ENCODE measurements around the gene C18orf32. TPM values are rescaled to one million over a fixed set of nuclear protein-coding genes. Genes with fewer than 3 reads are reported as not detected.
"Not testable (repeated sequence)": the region's sequence is repeated elsewhere in the genome, so short reads cannot be mapped to it uniquely, and the experiment has no call there.

C18orf32 gene
- total RNA-seq, 1 donor from 2014 or later: 31.6 TPM

DNA sequence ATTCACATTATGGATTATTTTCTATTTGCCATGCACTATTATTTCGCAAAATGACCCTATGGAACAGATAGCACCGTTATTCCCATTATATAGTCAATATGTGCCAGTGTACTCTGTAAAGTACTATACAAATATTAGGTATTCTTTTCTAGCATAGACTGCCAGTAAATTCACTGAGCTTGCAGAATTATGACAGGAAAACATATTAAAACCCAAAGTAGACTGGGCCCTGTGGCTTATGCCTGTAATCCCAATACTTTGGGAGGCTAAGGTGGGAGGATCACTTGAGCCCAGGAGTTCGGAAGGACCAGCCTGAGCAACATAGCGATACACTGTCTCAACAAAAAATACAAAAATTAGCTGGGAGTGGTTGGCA lies 25.4 kb downstream of the C18orf32 start:
- Mint-ChIP-seq H3K9me3 (no peaks in the 10 kb centered on the region), H3K4me1 (peaks cover 13% of the 10 kb centered on the region), H3K4me3 (peak overlapping the region; percentile 37), H3K27ac (no peak overlapping the region), H3K36me3 (no peaks in the 10 kb centered on the region), H3K27me3 (ENCODE audit: low read depth) (no peaks in the 10 kb centered on the region)
- DNase-seq (ENCODE audit: low spot score in 2 of 2, unreplicated experiment in 2 of 2): no peak
- TF ChIP-seq, protein P1, sequence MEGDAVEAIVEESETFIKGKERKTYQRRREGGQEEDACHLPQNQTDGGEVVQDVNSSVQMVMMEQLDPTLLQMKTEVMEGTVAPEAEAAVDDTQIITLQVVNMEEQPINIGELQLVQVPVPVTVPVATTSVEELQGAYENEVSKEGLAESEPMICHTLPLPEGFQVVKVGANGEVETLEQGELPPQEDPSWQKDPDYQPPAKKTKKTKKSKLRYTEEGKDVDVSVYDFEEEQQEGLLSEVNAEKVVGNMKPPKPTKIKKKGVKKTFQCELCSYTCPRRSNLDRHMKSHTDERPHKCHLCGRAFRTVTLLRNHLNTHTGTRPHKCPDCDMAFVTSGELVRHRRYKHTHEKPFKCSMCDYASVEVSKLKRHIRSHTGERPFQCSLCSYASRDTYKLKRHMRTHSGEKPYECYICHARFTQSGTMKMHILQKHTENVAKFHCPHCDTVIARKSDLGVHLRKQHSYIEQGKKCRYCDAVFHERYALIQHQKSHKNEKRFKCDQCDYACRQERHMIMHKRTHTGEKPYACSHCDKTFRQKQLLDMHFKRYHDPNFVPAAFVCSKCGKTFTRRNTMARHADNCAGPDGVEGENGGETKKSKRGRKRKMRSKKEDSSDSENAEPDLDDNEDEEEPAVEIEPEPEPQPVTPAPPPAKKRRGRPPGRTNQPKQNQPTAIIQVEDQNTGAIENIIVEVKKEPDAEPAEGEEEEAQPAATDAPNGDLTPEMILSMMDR (IDR thresholded peaks at IDR 0.05; ENCODE audit: unreplicated experiment): no peak

DNA sequence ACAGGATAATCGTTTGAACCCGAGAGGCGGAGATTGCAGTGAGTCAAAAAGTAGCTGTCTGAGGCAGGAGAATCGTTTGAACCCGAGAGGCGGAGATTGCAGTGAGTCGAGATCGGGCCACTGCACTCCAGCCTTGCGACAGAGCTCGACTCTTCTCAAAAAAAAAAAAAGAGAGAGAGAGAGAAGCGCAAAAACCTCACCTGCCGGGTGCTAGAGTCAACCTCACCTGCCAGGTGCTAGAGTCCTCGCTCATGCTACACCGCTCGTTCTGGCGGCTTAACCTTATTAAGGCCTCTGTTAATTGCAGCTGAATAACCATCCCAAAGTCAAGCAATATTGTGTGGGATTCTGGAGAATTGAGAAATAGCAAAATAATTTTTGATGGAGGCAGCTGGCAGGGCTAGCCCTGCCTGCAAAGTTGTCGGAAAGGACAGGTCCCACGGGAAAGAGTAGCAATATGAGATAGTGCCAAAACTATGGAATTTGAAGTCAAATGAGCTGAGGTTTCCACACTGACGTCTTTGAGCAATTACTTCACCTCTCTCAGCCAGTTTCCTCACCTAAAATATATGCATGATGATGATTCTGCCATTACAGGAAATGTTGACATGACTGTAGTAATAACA lies 25.9 kb downstream of the C18orf32 start:
- H3K36me3 Mint-ChIP-seq: no peaks in the 10 kb centered on the region
- H3K4me3 Mint-ChIP-seq: peak overlapping the region; percentile 79
- no peak for DNase-seq (ENCODE audit: low spot score in 2 of 2, unreplicated experiment in 2 of 2)
- peak overlapping the region; percentile 79 for H3K27ac Mint-ChIP-seq
- peaks cover 13% of the 10 kb centered on the region for H3K4me1 Mint-ChIP-seq
- H3K27me3 Mint-ChIP-seq (ENCODE audit: low read depth): no peaks in the 10 kb centered on the region
- TF ChIP-seq, protein P1 (IDR thresholded peaks at IDR 0.05; ENCODE audit: unreplicated experiment): no peak
- H3K9me3 Mint-ChIP-seq: no peaks in the 10 kb centered on the region

DNA sequence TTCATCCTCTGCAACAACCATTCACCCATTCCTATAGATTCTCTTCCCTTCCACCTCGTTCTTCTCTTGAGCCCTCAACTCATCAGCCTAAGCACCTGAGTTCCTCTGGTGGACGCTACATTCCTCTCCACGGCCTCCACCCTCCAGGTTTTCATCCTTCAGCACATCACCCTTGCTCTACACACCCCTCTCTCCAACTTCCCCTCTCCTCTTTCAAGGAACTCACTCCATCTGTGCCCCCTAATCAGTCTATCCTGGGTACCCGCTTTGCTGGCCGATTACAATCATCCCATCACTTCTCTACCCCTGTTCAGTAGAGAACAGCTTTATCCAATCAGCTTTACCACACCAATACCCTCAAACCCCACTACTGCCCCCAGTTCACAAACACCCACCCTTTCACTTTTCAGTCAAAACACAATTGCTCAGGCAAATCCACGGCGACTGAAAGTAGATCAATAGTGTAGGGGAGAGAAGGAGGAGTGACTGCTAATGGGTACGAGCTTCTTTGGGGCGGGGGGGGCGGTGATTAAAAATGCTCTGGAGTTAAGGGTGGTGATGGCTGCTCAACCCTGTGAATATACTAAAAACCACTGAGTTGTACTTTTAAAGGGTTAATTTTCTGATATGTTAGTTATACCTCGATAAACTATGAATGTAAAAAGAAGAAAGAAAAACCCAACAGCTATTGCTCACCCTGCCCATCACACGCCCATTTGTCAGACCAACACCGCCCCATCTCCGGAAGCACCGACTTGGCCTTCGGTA lies 27.4 kb downstream of the C18orf32 start:
- peaks cover 3% of the 10 kb centered on the region for H3K36me3 Mint-ChIP-seq
- TF ChIP-seq, protein P1 (IDR thresholded peaks at IDR 0.05; ENCODE audit: unreplicated experiment): no peak
- peak overlapping the region; percentile 79 for H3K4me3 Mint-ChIP-seq
- no peak overlapping the region for H3K27ac Mint-ChIP-seq
- H3K27me3 Mint-ChIP-seq (ENCODE audit: low read depth): no peaks in the 10 kb centered on the region
- no peaks in the 10 kb centered on the region for H3K9me3 Mint-ChIP-seq
- H3K4me1 Mint-ChIP-seq: peaks cover 13% of the 10 kb centered on the region
- DNase-seq (ENCODE audit: low spot score in 2 of 2, unreplicated experiment in 2 of 2): no peak

DNA sequence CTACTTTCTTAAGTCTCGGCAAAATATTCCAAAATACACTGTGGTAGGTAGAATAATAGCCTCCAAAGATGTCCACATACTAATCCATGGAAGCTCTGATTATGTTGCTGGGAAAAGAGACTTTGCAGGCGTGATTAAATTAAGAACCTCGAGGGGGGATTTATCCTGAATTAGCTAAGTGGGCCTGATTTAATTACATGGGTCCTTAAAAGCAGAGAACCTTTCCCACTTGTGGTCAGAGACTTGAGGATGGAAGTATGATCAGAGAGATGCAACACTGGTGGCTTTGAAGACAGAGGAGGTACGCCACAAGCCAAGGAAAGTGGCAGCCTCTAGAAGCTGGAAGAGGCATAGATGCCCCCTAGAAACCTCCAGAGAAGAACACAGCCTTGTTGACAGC lies 29.4 kb downstream of the C18orf32 start:
- DNase-seq (ENCODE audit: low spot score in 2 of 2, unreplicated experiment in 2 of 2): no peak
- H3K9me3 Mint-ChIP-seq: peaks cover 8% of the 10 kb centered on the region
- peaks cover 13% of the 10 kb centered on the region for H3K4me1 Mint-ChIP-seq
- no peaks in the 10 kb centered on the region for H3K27me3 Mint-ChIP-seq (ENCODE audit: low read depth)
- no peak overlapping the region for H3K27ac Mint-ChIP-seq
- TF ChIP-seq, protein P1 (IDR thresholded peaks at IDR 0.05; ENCODE audit: unreplicated experiment): no peak
- no peak overlapping the region for H3K4me3 Mint-ChIP-seq
- peaks cover 13% of the 10 kb centered on the region for H3K36me3 Mint-ChIP-seq

DNA sequence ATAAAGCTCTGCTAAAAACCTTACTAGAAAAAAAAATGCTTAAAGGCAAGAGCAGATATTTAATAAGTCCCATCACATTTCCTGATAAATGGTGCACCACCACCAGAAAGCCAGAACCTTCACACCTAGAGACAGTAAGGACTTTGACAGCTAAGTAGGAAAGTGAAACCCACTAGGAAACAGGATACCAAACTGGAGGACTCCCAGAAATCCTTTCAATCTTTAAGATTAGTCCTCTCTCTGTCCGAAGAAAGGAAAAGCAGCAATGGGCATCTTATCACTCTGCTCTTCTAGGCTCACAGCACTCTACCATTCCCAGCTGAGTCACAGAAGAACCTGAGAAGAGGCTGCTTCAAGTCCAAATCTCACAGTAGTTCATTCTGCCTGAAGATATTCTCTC lies 30.2 kb downstream of the C18orf32 start:
- TF ChIP-seq, protein P1 (IDR thresholded peaks at IDR 0.05; ENCODE audit: unreplicated experiment): no peak
- H3K4me1 Mint-ChIP-seq: peaks cover 13% of the 10 kb centered on the region
- H3K27me3 Mint-ChIP-seq (ENCODE audit: low read depth): no peaks in the 10 kb centered on the region
- no peak for DNase-seq (ENCODE audit: low spot score in 2 of 2, unreplicated experiment in 2 of 2)
- no peak overlapping the region for H3K27ac Mint-ChIP-seq
- H3K36me3 Mint-ChIP-seq: peaks cover 18% of the 10 kb centered on the region
- no peak overlapping the region for H3K4me3 Mint-ChIP-seq
- peaks cover 12% of the 10 kb centered on the region for H3K9me3 Mint-ChIP-seq

DNA sequence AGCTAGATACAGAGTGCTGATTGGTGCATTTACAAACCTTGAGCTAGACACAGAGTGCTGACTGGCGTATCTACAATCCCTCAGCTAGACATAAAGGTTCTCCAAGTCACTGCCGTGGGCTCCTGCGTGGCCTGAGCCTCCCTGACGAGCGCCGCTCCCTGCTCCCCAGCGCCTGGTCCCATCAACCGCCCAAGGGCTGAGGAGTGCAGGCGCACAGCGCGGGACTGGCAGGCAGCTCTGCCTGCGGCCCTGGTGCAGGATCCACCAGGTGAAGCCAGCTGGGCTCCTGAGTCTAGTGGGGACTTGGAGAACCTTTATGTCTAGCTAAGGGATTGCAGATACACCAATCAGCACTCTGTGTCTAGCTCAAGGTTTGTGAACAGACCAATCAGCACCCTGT lies 34.5 kb downstream of the C18orf32 start:
- Mint-ChIP-seq H3K36me3 (peaks cover 50% of the 10 kb centered on the region), H3K9me3 (peaks cover 44% of the 10 kb centered on the region)
- H3K4me1 Mint-ChIP-seq; H3K27me3 Mint-ChIP-seq (ENCODE audit: low read depth); H3K27ac Mint-ChIP-seq; DNase-seq (ENCODE audit: low spot score in 2 of 2, unreplicated experiment in 2 of 2); H3K4me3 Mint-ChIP-seq: not testable (repeated sequence)
